SIG-M5 treated with dmso at 0.1 percent for 504 hours (cell line): ENCODE measurements around the gene VPS16.

Experiments used
- DNase-seq: peaks from one replicate; lab custom pipeline; 2025; ENCODE audit not compliant: unreplicated experiment; lab: John Stamatoyannopoulos, UW

VPS16 gene

DNA sequence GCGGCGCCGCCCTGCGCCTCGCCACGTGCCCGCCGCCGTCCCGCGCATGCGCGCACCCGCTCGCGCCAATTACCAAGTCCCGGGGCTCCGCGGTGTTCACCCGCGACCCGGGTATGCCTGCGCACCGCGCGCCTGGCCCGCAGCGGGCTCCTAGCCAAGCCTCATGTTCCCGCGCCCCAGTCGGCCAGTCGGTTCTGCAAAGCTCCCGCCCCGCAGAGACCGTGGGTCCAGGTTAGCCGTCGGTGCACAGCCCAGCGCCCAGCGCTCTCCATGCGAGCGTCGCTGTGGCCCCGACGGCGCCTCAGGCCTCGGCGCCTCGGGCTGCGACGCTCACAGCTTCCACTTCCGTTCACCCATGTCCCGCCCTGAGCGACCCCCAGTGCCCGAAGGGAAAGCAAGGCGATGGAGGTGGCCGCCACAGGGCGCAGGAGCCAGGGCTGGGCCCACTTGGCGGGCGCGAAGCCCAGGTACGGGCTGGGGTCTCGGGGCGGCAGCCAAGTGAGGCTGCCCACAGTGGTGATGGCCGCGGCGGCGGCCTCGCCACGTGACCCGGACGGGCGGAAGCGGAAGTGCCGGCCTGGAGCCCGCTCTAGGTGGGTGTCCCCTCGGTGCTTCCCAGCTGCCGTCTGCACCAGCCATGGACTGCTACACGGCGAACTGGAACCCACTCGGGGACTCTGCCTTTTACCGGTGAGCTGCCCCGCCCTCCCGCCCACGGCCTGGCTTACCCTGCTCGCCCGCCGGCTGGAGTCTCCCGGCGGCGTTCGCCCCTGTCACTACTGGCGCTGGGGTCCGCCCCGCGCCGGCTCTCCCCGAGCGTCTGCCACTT, at the start of gene VPS16, which contains the start of gene PCED1A:
TSS of gene VPS16 (plus strand) at position 608 of the 829 bp plus-strand sequence. CDS start at position 638, 30 bp downstream.
TSS of gene PCED1A (minus strand) at position 518 of the 829 bp plus-strand sequence. CDS start 743 bp downstream, outside the sequence.
- DNase-seq: peak; percentile 76

DNA sequence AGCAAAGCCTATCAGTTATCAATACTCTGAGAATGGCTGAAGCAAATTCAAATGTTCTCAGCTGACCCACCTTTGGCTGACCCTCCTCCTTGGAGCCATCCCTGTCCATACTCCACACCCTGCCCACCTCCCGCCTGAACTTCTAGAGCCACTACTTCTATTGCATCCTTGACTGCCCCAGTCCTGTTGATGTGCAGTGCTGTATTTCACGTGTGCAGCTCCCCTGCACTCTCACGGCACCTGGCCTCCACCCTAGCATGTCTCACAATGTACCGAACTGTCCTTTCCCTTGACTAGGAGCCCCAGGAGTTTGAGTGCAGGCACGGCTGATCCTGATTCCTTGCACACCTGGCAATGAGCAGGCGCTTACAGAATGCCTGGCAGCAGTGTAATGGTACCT, 47.1 kb upstream of the VPS16 start:
- no peak for DNase-seq

DNA sequence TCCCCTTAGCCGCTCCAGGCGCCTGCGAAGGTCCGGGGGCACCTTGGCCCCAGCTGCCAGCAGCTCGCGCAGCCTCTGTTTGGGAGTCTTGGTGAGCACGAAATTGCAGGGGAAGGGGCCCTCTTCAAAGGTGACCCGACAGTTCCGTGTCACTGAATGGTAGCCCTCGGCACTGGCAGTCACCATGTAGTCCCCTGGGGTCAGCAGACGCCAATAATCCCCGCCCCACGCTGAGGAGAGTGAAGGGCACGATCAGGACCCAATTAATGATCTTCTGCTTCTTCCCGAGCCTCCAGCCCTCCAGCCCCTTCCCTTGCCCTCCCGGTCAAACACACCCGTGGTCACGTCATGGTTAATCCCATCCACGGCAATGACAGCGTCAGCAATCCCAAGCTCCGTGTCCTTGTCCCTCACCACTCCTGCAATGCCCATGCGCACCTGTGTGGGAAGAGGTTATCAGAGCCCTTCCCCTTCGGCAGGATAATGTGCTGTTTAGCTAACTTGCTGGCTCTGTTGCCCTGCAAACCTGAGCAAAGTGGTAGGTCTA, 46.3 kb upstream of the VPS16 start:
- DNase-seq: no peak

DNA sequence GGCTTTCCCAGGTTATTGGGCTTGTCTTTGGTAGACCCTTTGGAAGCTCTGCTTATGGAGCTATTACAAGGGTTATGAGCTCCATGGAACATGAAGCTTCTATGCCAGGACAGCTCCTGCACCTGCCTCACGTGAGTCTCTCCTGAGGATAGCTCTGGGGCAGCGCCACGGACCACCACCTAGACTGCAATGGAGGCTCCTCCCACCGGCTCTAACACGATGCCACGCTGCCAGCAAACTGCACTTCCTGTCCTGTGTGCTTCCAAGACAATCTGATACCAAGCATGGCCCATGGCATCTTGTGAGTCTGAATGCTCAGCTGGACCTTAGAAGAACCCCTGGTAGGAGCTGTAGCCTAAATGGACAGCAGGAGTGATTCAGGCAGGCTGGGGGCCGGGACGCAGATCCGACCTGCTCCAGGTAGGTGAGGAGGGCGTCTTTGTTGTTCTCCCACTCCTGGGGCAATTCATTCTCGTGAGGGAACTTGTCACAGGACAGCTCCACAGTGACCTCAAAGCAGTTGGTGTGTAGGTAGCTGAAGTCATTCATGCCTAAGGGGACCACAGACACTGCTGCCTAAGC, 45.6 kb upstream of the VPS16 start:
- DNase-seq: no peak

DNA sequence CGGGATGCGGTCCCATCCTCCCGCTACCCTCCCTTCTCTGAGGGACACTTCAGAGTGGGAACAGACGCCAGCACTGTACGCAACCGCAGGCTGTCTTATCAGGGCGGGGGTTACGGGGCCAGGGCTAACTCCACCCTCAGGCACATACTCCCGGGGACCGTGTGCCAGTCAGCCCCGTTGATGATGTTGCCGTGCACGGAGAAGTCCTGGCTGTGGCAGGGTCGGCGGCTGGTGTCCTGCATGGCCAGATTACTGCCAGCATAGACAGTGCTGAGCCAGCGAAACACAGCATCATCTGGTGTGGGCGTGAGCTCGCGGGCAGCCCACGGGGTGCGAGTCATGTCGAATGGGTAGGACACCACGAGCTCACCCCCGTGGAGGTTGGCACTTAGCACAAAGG, 45.1 kb upstream of the VPS16 start:
- DNase-seq: no peak

DNA sequence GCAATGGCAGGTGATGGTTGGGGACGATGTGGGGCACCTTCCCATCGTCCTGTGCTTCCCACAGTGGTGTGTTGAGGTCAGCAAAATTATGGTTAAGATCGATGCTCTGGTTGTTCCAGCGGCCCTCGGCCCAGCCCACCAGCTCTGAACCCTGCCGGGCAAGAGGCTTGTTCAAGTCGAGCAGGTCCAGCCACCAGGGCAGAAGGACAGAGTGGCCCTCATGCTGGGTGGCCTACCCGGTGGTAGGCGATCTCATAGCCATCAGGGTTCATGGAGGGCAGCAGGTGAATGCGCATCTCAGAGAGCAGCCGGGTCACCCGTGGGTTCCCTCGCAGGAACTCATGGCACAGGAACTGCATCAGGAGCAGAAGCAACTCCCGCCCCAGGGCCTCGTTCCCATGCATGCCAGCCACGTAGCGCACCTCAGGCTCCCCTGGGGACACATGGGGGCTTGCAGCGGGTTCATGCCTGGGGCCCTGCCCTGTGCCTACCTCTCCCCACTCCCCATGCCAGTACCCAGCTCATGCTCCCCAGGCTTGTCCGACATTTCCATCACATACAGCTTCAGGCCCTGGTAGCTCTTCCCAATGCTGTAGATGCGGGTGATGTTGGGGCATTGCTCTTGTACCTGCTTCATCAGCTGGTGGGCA, 44.4 kb upstream of the VPS16 start:
- no peak for DNase-seq

DNA sequence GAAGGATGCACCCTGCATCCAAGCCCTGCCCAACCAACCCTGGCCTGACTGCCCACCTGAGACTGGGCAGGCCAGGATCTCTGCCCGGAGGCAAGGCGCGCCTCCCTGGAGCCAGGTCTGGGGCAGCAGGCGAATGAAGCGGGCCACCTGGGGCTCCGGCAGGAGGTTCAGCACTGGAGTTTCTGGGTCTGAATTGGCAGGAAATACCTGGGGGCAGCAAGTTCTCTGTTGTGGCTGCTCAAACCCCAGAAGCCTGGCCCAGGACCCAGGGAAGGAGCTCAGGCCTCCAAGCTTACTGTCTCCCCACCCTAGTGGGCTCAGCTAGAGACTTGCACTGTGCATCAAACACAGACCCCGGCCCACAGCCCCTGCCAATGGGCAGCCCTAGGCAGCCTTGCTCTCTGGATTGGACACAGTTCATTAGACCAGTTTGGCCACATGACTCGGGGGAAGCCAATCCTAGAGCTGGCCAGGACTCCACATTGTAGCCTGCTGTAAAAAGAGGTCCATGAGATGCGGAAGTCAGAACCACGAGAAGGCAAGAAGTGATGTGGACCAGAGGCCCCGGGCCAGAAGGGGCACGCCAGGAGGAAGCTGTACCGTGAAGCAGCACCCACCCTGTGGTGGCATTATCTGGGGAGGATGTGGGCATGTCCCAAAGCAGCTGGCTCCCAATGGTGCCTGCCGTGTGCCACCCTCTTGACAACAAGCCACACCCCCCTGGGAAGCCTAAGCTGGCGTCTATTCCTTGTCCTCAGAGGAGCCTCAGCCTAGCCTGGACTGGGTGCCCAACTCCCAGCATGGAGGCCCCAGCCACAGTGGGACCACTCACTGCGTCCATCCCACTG, 43.2 kb upstream of the VPS16 start:
- no peak for DNase-seq

DNA sequence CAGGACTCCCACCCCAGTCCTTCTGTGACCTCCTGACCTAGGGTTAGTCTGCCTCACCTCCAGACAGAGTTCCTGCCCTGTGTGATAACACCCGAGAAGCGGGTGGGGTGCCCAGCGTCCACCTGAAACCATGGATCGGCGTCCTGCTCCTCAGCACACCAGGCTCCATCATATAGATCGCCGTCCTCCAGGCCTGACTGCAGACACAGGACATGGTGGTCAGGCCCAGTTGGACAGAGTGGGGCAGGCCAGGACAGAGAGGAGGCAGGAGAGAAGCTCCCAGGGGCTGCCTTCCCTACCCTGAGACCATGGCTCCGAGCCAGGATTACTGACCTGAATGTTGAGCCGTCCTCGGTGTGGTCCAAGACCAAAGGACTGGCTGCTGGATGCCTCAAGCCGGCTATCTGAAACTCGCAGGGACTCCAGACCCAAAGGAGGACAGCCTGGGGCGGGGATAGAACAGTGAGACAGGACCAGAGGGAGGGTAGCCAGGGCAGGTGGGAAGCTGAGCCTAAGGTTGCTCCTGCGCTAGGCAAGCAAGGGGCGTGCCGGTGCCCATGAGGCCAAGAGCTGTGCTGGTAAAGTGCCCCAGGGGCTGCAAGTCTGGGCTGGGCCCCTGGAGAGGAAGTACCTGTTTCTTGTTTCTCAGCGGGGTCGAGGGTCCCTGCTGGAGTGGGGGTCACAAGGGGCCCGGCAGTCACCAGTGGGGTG, 42.3 kb upstream of the VPS16 start:
- no peak for DNase-seq

DNA sequence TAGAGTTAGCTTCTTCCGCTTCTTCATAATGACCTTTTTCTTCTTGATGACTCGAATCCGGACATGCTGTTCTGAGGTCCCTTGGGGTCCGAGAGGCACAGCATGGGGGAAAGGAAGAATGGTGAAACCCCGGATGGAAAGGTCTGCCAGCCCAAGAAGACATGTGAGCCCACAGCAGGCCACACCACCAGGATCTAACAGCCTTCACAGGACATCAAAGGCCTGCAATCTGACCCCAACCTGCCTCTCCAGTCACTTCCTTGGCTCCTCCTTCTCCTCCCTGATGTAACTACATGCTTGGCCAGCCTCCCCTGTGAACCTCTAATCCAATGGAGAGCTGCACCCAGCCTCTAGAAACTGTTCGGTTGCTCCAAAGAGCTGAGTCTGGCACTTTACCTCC, 41.7 kb upstream of the VPS16 start:
- DNase-seq: no peak

DNA sequence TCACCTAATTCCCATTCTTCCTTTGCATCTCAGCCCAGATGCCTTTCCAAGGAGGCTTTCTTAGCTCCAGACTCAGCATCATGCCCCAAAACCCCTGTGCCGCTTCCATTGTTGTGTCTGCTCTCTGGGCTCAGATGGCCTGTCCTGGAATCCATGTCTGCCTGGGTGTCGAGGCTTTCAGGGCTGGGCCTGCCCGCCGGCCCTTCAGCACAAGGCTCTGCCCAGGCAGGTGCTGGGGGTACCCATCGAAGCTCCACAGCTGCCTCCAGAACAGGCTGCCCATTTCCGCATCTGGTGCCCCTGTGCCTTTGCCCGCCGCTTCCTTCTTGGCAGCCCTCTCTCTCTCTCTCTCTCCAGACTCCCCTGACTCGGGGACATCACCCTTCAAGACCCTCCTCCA, 41.3 kb upstream of the VPS16 start:
- DNase-seq: no peak

DNA sequence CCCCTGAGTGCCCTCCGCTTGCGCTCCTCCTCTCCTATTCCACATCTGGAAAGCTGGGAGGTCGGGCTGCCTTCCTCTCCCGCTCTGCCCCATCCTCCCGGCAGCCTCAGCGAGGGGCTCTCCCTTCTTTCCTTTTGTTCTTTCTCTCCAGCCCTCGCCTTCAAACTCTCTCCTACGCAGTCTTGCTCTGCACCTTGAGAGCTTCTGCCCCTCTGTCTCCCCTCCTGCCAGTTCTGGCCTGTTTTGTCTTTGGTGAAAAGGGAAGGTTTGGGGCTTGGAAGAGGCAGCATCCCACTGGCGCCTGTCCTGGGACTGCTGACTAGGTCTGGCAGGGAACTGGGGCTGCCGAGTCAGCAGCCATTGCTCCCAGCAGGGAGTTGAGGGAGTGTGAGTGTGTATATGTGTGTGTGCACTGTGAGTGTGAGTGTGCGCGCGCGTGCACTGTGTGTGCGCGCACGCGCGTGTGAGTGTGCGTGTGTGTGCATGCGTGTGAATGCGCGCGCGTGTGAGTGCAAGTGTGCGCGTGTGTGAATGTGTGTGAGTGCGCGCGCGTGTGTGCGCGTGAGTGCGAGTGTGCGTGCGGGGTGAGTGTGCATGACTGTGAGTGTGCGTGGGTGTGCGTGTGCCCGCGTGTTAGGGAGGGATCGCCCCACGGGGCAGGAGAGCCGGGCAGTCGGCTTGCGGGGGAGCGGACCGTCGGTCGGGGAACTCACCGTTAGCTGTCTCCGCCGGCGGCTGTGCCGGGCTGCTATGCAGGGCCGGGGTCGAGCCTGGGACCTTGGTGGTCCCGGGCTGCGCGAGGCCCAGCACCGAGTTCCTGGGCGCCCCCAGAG, 40.6 kb upstream of the VPS16 start:
- no peak for DNase-seq

DNA sequence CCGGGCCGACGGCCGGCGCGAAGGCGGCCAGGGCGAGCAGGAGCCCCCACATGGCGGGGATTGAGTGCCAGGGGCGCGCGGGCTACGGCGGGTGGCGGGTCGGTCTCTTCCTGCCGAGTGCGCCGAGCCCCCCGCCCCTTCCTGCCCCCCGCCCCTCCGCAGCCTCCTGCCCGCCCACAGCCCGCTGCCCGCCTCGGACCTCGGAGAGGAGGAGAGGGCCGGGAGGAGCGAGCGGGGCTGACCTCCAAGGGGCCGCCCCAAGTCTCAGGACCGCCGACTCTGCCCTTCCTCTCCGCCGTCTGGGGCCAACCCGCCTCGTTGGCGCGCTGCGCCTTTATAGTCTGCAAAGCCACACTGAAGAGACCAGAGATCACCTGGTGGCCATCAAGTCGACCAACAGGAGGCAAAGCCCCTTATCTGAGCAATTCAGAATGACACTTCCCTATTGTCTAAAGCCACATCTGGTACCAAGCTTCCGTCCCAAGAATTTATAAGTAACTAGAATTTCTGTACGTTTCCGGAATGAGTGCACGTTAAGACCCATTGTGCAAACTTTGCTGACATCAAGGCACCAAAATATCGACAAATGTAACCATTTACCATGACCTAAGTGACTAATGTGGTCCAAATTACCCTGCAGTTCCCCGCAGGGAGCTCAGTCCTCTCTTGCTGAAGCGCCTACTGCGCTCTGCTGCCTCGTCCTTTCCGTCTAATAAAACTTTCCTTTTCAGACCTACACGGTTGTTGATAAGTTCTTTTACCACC, 39.8 kb upstream of the VPS16 start, which contains the start of gene CPXM1:
TSS of gene CPXM1 (minus strand) at position 107 of the 765 bp plus-strand sequence. CDS start at position 52, 55 bp downstream.
- DNase-seq: peak; percentile 97

DNA sequence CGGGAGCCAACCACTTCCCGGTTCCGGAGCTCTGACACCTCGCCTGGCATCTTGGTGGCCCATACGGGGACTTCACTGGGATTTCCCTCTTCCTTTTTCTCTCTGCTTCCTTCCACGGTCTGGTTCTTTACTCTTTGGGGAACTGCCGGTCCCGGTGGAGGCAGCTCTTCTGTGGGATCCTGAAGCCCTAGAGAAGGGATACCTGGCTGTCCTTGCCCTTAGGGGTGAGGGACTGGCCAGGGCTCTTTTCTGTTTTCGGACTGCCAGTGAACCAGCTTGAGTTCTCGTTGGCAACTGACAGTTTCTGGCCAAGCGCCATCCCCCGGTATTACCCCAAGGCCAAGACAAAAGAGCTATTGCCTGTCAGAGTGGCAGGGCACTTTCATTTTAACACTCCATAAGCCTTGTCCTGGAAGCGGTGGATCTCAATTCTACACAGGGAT, 39.2 kb upstream of the VPS16 start:
- DNase-seq: no peak

DNA sequence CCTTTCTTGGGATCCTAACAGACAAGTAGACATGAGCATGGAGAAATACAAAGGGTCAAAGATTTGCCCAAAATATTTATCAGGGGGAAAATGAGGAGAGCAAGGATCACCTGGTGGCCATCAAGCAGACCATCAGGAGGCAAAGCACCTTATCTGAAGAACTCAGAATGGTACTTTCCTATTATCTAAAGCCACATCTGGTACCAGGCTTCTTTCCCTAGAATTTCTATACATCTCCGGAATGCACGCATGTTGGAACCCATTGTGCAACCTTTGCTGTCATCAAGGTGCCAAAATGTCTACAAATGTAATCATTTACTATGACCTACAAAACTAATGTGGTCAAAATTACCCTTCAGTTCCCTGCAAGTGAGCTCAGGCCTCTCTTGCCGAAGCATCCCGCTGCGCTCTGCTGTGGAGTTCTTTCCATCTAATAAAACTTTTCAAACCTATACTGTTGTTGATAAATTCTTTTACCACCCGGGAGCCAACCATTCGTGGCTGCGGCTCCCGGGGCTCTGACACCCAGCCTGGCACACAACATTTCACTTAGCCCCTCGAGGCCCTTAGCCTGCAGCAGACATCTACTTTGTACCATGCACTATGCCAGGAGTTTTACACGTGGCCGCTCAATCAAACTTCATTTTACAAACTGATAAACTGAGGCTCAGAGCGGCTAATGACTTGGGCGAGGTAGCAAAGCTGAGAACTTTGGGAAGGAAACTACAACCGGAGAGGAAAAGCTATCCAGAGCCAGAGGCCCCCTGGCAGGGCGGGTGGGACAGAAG, 36.3 kb upstream of the VPS16 start:
- no peak for DNase-seq

DNA sequence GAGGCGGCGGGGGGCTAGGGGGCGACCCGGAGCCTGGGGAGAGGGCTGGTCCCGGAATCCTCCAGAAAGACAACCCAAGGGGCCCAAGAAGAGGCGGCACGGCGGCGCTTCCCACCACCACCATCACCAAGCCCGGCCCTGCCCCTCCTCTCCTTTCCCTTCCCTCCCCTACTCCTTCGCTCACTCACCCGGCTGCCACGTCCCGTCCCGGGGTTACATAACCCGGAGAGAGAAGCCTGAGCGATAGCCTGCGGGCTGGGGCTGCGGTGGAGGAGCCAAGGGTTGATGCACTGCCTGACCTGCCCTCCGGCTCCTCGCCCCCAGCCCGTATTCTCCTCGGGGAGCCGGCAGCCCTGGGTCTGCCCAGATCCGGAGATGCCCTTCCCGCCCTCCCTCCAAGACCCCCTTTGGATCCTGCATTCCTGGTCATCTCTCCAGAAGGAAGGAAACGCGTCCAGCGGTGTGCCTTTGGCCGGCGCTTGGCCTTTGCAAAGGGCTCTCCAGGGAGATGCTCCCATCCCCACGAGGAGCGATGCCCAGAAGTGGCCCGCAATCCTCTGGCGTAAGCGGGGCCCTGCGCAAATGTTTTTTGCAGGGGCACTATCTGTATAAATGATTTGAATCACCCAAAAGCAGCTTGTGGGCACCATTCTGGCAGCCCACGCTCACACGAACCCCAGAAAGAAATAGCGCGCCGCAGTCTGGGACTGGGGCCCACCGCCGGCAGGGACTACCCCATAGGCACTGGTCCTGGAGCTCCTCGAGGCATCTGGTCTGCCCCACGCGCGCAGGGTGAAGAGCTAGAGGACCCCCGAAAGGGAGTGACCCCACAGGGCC, 35.5 kb upstream of the VPS16 start:
- DNase-seq: no peak

DNA sequence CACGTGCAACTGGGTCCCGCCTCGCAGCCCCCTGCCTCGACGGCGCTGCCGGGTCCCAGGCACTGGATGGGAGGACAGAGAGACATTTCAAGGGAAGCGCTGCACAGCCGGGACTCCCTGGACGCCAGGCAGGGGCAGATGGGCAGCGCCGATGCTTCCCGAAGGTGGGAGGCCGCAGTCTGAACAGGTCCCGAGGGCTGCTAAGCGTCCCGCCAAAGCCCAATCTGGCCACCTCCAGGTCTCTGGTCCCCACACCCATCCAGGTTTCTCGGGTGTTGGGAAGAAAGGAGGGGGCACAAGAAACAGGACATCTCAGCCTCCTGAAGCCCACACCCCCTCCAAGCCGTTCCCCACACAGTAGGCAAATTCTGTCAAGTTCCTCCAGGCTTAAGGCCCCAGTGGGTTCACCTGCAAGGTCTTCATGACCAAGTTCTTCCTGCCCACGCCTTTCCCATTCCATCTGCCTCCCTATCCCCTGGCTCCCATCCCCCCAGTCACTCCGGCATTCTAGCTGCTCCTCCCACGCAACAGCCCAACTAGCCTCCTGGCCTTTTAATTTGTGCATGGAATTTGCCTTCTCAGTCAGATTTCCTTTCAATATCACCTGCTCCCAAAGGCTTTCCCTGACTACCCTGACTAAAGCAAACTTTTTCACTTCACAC, 34.7 kb upstream of the VPS16 start:
- DNase-seq: no peak
